Astrocyte of the hippocampus (primary cell): ENCODE results near the gene C13orf46.
"Not testable (repeated sequence)": the region's sequence is repeated elsewhere in the genome, so short reads cannot be mapped to it uniquely, and the experiment has no call there.

Experiments used
- DNase-seq: peaks from one replicate; pipeline ENCODE4 v3.0.0; 2011; ENCODE audit warnings: low read depth, low spot score

Gene C13orf46

GRCh38 chr13:113992276-113993005, 18.6 kb upstream of the C13orf46 start:
- DNase-seq = no peak

DNA sequence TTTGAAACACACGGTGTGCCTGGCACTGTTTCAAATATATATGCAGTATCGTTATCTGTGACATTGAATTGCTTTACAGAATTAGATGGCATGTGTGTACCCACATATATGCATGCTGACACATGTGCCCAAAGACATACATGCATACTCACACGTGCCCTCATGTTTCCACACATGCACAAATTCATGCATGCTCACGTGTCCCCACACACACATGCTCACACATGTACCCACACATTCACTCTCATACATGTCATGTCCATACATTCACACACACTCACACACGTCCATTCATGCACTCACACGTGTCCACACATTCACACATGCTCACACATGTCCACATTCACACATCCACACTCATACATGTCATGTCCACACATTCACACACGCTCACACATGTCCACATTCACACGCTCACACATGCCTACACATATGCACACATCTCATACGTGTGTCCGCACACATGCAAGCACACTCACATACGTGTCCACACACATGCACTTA, 17.9 kb upstream of the C13orf46 start:
- DNase-seq = no peak

GRCh38 chr13:113991191-113991669, 17.4 kb upstream of the C13orf46 start:
- no peak for DNase-seq

- DNase-seq = no peak
These were observed 16.5 kb upstream of the C13orf46 start for GRCh38 chr13:113990321-113990837.

GRCh38 chr13:113989585-113990300, 15.9 kb upstream of the C13orf46 start:
- no peak for DNase-seq

DNA sequence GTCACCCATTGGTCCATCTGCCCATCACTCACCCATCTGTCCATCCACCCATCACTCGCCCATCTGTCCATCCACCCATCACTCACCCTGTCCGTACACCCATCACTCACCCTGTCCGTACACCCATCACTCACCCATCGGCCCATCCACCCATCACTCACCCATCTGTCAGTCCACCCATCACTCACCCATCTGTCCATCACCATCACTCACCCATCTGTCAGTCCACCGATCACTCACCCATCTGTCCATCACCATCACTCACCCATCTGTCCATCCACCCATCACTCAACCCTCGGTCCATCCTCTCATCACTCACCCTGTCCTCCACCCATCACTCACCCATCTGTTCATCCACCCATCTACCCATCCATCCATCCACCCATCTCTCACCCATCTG, 15.0 kb upstream of the C13orf46 start:
- not testable (repeated sequence) for DNase-seq

DNA sequence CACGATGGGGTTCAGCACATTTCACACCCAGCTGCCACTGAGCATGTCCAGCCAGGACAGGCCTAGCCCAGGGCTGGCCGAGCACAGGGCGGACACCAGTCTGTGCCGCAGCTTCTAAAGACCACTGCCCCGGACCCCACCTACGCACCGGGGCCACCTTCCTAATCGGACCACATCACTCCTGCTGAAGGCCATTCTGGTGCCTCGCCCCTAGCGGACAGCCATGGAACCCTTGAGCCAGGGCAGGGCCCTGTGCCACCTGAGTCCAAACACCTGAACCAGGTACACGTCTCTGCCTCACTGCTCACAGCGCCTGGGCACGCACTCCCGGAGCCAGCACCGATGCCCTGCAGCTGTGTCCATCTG, 8.4 kb upstream of the C13orf46 start:
- no peak for DNase-seq

DNA sequence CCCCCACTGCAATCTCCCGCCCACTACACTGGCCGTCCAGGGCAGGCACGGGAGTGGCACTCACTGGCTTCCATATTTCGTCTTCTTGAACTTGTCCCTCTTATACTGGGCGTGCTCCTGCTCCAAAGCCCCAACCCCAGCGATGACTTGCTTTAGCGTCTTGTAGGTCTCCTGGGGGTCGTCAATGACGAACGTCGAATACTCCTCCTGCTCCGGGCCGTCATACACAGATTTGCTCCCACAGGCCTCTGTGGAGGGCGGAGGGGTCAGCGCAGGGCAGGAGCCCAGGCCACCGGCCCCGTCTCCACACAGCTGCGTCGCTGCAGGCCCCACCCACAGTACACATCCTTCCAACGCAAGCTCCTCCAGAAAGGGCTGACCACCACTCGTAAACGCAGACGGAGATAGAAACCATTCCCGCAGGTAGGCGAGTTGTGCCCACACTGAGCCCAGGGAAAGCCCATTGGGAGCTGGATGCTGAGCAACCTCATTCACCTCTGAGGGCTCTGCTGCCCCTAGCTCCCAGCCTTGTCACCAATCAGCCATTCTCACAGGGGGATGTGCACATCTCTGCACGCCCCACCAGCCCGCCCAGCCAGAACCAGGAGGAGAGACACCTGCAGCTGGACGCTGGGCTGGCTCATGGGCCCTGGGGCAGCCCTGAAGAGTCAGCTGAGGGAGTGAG, 7.9 kb upstream of the C13orf46 start:
- DNase-seq = no peak

- DNase-seq = peak; percentile 66
These were observed 7.3 kb upstream of the C13orf46 start for GRCh38 chr13:113981194-113981605.

DNA sequence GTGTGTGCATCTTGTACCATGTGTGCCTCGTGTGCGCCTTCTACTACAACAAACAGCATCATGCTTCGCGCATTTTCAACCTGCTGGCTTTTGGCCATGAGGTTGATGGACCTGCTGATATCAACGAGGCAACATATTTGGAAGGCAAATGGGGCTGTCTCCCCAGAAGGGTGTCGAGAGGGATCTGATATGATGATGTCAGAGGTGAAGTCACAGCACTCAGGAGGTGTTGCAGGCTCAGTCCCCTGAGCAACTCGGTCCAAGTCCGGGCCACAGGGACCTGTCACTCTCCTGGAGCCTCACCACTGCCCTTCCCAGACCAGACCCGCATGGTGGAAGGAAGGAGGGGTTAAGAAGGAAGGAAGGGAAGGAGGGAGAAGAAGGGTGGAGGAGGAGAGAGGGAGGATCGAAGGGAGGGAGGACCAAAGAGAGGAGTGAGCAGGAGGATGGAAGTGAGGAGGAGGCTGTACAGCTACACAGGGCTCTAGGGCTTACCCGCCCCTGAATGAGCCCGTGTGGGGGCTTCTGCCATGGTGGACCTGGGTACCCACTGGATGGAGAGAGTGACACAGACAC, 6.7 kb upstream of the C13orf46 start:
- DNase-seq = no peak

GRCh38 chr13:113979791-113980471, 6.1 kb upstream of the C13orf46 start:
- no peak for DNase-seq

- no peak for DNase-seq
These were observed 5.0 kb upstream of the C13orf46 start for GRCh38 chr13:113978741-113979481.

GRCh38 chr13:113977976-113978375, 4.1 kb upstream of the C13orf46 start:
- DNase-seq = no peak

- DNase-seq = peak; percentile 91
These were observed 3.1 kb upstream of the C13orf46 start for GRCh38 chr13:113976711-113977684.

DNA sequence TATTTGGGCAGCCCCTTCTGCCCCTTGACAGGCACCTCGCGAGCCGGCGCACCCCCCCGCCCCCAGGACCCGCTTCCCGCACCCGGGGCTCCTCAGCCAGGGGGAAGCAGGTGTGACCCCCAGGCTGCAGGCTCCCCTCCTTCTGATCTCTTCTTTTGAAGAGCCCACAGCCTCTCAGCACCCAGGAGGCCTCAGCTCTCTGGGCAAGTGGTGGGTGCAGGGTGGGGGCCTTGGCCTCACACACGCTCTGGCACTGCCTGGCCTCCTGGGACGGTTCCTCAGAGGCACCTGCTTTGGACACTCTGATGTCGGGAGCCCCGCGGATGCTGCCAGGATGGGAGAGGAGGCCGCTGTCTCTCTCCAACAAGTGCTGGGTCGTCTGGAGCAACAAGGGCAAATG, 1.5 kb upstream of the C13orf46 start:
- no peak for DNase-seq

- DNase-seq = no peak
These were observed 717 bp upstream of the C13orf46 start for GRCh38 chr13:113974304-113975281.

DNA sequence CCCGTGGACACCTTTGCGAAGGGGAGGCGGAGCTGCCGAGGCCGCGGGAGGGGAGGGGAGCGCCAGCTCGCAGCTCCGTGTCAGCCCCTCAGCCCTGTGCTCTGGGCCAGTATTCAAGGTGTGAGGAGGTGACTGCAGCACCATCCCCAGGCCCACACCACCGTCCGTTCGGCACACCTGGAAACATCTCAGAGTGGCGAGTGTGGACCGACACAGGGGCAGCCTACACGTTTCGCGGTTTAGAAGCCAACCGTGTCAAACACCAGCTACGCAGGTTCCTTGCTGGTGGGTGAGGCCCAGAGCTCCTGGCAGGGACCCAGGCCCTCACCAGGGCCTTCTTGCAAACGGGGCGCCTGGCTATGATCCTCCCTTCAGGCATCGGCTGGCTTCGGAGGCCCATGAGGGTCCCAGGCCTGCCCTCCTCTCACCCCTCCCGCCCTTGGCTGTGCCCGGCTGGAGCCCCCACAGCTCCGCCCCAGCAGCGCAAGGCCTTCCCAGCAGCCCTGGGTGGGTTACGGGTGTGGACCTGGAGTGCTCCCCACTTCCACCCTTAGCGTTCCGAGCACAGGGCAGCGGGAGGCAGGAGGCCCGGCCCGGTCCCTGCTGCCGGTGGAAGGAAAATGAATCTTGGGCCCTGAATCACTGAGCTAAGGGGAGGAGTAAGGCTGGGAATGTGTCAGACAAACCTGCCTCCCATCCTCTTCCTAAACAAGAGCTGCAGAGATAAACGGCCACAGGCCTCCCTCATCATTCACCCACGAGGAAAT, 1.2 kb downstream of the C13orf46 start:
- no peak for DNase-seq
